Measurements from ENCODE around the gene ERN1. TPM values are rescaled to one million over a fixed set of nuclear protein-coding genes. Genes with fewer than 3 reads are reported as not detected.

ERN1 gene
- total and polyA plus RNA-seq, 2 of the 13 experiments (the other 11 are each of a cell fraction or from before 2014, with no cell fraction given): 6.0 to 12.7 TPM

GRCh38 chr17:64133546-64134215 is 3.7 kb upstream of the ERN1 start (continued):
- TF ChIP-seq PCBP2 (optimal IDR thresholded peaks at IDR 0.05; ENCODE audit: low read depth, low read length, poor library complexity, severe bottlenecking): no peak
- TF ChIP-seq KMT2B (CRISPR knock-in tag; IDR thresholded peaks at IDR 0.05): peak; percentile 7; the same call in 1 of the 2 replicates
- TF ChIP-seq ZSCAN22 (CRISPR knock-in tag; IDR thresholded peaks at IDR 0.05): no peak
- TF ChIP-seq AKNA (CRISPR knock-in tag; IDR thresholded peaks at IDR 0.05; ENCODE audit: borderline replicate concordance): no peak
- no peak for TF ChIP-seq ZNF362 (CRISPR knock-in tag; IDR thresholded peaks at IDR 0.05; ENCODE audit: borderline replicate concordance)
- no peak for TF ChIP-seq ATF1 (CRISPR knock-in tag; IDR thresholded peaks at IDR 0.05)
- no peak for TF ChIP-seq PBX2 (CRISPR knock-in tag; IDR thresholded peaks at IDR 0.05)
- TF ChIP-seq EEA1 (CRISPR knock-in tag; IDR thresholded peaks at IDR 0.05; ENCODE audit: borderline replicate concordance): no peak
- no peak for TF ChIP-seq ZNF747 (CRISPR knock-in tag; IDR thresholded peaks at IDR 0.05; ENCODE audit: borderline replicate concordance)
- TF ChIP-seq ZNF772 (CRISPR knock-in tag; IDR thresholded peaks at IDR 0.05): no peak
- no peak for TF ChIP-seq ZBTB46 (CRISPR knock-in tag; IDR thresholded peaks at IDR 0.05; ENCODE audit: borderline replicate concordance)
- TF ChIP-seq PPARG (CRISPR knock-in tag; conservative IDR thresholded peaks at IDR 0.05): peak; percentile 22; the same call in 1 of the 2 replicates
- TF ChIP-seq ZNF367 (CRISPR knock-in tag; IDR thresholded peaks at IDR 0.05; ENCODE audit: borderline replicate concordance): no peak
- TF ChIP-seq IRX3 (CRISPR knock-in tag; IDR thresholded peaks at IDR 0.05; ENCODE audit: borderline replicate concordance, low read depth): no peak
- TF ChIP-seq SNAPC2 (CRISPR knock-in tag; IDR thresholded peaks at IDR 0.05): no peak; the same call in 1 of the 2 replicates
- TF ChIP-seq TAF1 (CRISPR knock-in tag; IDR thresholded peaks at IDR 0.05): no peak
- TF ChIP-seq MAFF (IDR thresholded peaks at IDR 0.05; ENCODE audit: low read depth, low read length): no peak
- TF ChIP-seq TBL1XR1 (IDR thresholded peaks at IDR 0.05; ENCODE audit: borderline replicate concordance, low read length, partially characterized antibody): no peak
- 0 out of 2 replicates have a peak, but pooled peaks have one; percentile 17 for TF ChIP-seq SIX1 (CRISPR knock-in tag; IDR thresholded peaks at IDR 0.05; ENCODE audit: borderline replicate concordance)
- no peak for TF ChIP-seq ZNF225 (CRISPR knock-in tag; IDR thresholded peaks at IDR 0.05)

All from HepG2 (cell line).